ENCODE results near the gene MGAT4C. TPM values are rescaled to one million over a fixed set of nuclear protein-coding genes. Genes with fewer than 3 reads are reported as not detected.

Gene MGAT4C
- total and polyA plus RNA-seq, 2 donors from 2014 or later: 0.16 TPM; not detected in 1

DNA sequence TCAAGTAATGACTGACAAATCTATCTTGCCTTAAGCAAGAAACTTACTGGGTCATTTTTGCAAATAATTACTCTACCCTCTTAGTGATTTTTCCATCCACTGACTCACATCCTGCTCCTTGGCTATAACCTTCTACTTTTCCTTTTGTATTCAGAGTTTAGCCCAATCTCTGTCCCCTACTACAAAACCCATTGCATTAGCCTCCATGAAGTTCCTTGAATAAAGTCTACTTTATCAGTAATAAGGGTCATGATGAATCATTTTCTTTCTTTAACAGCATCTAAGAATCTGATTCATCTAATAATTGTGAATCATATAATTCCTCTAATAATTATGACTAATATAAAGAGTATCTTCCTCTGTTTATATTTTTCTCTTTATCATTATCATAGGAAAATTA lies 249.5 kb downstream of the MGAT4C start:
- Histone ChIP-seq H3K27ac (ENCODE audit: low read depth in 2 of 2, low read length in 2 of 2) (no peak overlapping the region), H3K9ac (ENCODE audit: low read length in 3 of 3) (no peak overlapping the region), H3K27me3 (ENCODE audit: control insufficient read depth, insufficient read depth, low read length) (no peaks in the 10 kb centered on the region), H3K4me3 (ENCODE audit: low read length in 3 of 3) (no peak overlapping the region), H3K4me1 (ENCODE audit: control insufficient read depth in 2 of 3, insufficient read depth in 2 of 3, low read depth in 1 of 3, low read length in 3 of 3) (no peaks in the 10 kb centered on the region), H3K36me3 (ENCODE audit: control insufficient read depth in 2 of 3, insufficient read depth in 3 of 3, low read length in 3 of 3) (no peaks in the 10 kb centered on the region), H3K9me3 (ENCODE audit: control insufficient read depth in 2 of 3, insufficient read depth in 1 of 3, low read length in 3 of 3) (no peaks in the 10 kb centered on the region)
- TF ChIP-seq, protein P1, sequence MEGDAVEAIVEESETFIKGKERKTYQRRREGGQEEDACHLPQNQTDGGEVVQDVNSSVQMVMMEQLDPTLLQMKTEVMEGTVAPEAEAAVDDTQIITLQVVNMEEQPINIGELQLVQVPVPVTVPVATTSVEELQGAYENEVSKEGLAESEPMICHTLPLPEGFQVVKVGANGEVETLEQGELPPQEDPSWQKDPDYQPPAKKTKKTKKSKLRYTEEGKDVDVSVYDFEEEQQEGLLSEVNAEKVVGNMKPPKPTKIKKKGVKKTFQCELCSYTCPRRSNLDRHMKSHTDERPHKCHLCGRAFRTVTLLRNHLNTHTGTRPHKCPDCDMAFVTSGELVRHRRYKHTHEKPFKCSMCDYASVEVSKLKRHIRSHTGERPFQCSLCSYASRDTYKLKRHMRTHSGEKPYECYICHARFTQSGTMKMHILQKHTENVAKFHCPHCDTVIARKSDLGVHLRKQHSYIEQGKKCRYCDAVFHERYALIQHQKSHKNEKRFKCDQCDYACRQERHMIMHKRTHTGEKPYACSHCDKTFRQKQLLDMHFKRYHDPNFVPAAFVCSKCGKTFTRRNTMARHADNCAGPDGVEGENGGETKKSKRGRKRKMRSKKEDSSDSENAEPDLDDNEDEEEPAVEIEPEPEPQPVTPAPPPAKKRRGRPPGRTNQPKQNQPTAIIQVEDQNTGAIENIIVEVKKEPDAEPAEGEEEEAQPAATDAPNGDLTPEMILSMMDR (IDR thresholded peaks at IDR 0.05; ENCODE audit: borderline replicate concordance, extremely low read depth, insufficient read depth): no peak
- FAIRE-seq (no peak), DNase-seq (no peak)
- intact Hi-C loops (cut with DNase I): no loop called here

DNA sequence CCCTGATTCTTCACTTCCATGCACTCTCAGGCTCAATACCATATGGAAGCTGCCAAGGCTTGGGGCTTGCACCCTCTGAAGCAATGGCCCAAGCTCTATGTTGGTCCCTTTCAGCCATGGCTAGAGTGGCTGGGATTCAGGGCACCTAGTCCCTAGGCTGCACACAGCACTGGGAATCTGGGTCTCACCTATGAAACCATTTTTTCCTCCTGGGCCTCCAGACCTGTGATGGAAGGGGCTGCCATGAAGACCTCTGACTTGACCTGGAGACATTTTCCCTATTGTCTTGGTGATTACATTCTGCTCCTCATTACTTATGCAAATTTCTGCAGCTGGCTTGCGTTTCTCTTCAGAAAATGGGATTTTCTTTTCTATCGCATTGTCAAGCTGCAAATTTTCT lies 258.1 kb downstream of the MGAT4C start:
- no peak for DNase-seq
- intact Hi-C loops (cut with DNase I): no loop called here
- no peak for FAIRE-seq
- Histone ChIP-seq H3K36me3 (ENCODE audit: control insufficient read depth in 2 of 3, insufficient read depth in 3 of 3, low read length in 3 of 3) (no peaks in the 10 kb centered on the region), H3K27ac (ENCODE audit: low read depth in 2 of 2, low read length in 2 of 2) (no peak overlapping the region), H3K27me3 (ENCODE audit: control insufficient read depth, insufficient read depth, low read length) (no peaks in the 10 kb centered on the region), H3K9ac (ENCODE audit: low read length in 3 of 3) (no peak overlapping the region), H3K4me3 (ENCODE audit: low read length in 3 of 3) (no peak overlapping the region), H3K9me3 (ENCODE audit: control insufficient read depth in 2 of 3, insufficient read depth in 1 of 3, low read length in 3 of 3) (peaks cover 0 to 13% (median 2%) of the 10 kb centered on the region in 3 donors), H3K4me1 (ENCODE audit: control insufficient read depth in 2 of 3, insufficient read depth in 2 of 3, low read depth in 1 of 3, low read length in 3 of 3) (no peaks in the 10 kb centered on the region)
- TF ChIP-seq, protein P1 (IDR thresholded peaks at IDR 0.05; ENCODE audit: borderline replicate concordance, extremely low read depth, insufficient read depth): no peak

DNA sequence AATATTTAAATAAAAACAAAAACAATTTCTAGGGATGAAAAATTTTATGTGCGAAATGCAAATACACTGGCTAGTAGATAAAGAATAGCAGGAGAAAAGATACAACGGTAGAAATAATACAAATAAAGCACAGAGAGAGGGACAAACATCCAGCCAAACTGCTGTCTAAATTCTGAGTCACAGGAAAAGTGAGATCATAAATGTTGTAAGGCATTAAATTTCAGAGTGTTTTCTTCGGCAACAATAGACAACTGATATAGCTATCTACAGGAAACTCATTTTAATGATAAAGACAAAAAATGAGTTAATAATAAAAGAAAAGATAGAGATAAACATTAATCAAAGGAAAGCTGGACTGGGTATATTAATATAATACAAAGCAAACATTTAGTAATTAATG lies 259.9 kb downstream of the MGAT4C start:
- no peak overlapping the region for H3K9ac ChIP-seq (ENCODE audit: low read length in 3 of 3)
- no peaks in the 10 kb centered on the region for H3K36me3 ChIP-seq (ENCODE audit: control insufficient read depth in 2 of 3, insufficient read depth in 3 of 3, low read length in 3 of 3)
- H3K27ac ChIP-seq (ENCODE audit: low read depth in 2 of 2, low read length in 2 of 2): no peak overlapping the region
- H3K9me3 ChIP-seq (ENCODE audit: control insufficient read depth in 2 of 3, insufficient read depth in 1 of 3, low read length in 3 of 3): peaks cover 0 to 25% (median 6%) of the 10 kb centered on the region in 3 donors
- no peak for DNase-seq
- H3K4me1 ChIP-seq (ENCODE audit: control insufficient read depth in 2 of 3, insufficient read depth in 2 of 3, low read depth in 1 of 3, low read length in 3 of 3): no peaks in the 10 kb centered on the region
- no peak overlapping the region for H3K4me3 ChIP-seq (ENCODE audit: low read length in 3 of 3)
- no peak for FAIRE-seq
- H3K27me3 ChIP-seq (ENCODE audit: control insufficient read depth, insufficient read depth, low read length): no peaks in the 10 kb centered on the region
- TF ChIP-seq, protein P1 (IDR thresholded peaks at IDR 0.05; ENCODE audit: borderline replicate concordance, extremely low read depth, insufficient read depth): no peak
- intact Hi-C loops (cut with DNase I): no loop called here

DNA sequence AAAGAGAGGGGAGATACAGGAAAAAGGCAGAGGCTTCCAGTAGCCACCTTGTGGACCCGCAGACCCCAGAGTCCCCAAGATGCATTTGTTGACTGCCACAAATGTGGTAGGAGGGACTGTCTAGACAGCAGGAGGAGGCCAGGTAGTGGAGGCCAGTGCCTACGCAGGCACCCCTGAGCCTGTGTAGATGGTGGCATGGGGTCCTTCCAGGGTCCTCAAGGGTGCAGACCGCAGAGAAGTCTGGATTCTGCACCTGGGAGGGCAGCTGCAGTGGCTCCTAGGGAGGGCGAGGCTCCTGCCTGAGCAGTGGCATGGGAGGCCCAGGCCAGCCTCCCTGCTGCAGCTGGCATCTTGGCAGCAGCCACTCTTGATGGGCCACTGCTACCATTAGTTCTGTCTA lies 262.4 kb downstream of the MGAT4C start:
- intact Hi-C loops (cut with DNase I): no loop called here
- TF ChIP-seq, protein P1 (IDR thresholded peaks at IDR 0.05; ENCODE audit: borderline replicate concordance, extremely low read depth, insufficient read depth): no peak
- Histone ChIP-seq H3K4me1 (ENCODE audit: control insufficient read depth in 2 of 3, insufficient read depth in 2 of 3, low read depth in 1 of 3, low read length in 3 of 3) (no peaks in the 10 kb centered on the region), H3K27me3 (ENCODE audit: control insufficient read depth, insufficient read depth, low read length) (no peaks in the 10 kb centered on the region), H3K9ac (ENCODE audit: low read length in 3 of 3) (no peak overlapping the region), H3K9me3 (ENCODE audit: control insufficient read depth in 2 of 3, insufficient read depth in 1 of 3, low read length in 3 of 3) (peaks cover 0 to 23% (median 6%) of the 10 kb centered on the region in 3 donors), H3K4me3 (ENCODE audit: low read length in 3 of 3) (no peak overlapping the region), H3K36me3 (ENCODE audit: control insufficient read depth in 2 of 3, insufficient read depth in 3 of 3, low read length in 3 of 3) (no peaks in the 10 kb centered on the region), H3K27ac (ENCODE audit: low read depth in 2 of 2, low read length in 2 of 2) (no peak overlapping the region)
- peak in 1 of 5 donors; percentile 42 for DNase-seq
- no peak for FAIRE-seq
